Mammary epithelial cell (primary cell): ENCODE results near the gene SRSF12.
"Not testable (repeated sequence)": the region's sequence is repeated elsewhere in the genome, so short reads cannot be mapped to it uniquely, and the experiment has no call there.

Source experiments
- EZH2 ChIP-seq: IDR thresholded peaks from 2 replicates; pipeline ENCODE4 v1.6.1; 2012; ENCODE audit warnings: low read length, inconsistent platforms, borderline replicate concordance
- TF ChIP-seq, protein P1 (sequence below), 2 donors: IDR thresholded peaks in 1 of 2; conservative IDR thresholded peaks in 1 of 2; 2 replicates each; pipeline ENCODE4 v1.5.1; 2011 to 2012; ENCODE audit warnings: inconsistent platforms in 2 of 2, low read length in 2 of 2, mild to moderate bottlenecking in 2 of 2, control low read depth in 1 of 2, low read depth in 1 of 2; ENCODE audit not compliant: insufficient read depth in 1 of 2; ENCODE audit errors: extremely low read depth in 1 of 2

- TF ChIP-seq, protein P1, sequence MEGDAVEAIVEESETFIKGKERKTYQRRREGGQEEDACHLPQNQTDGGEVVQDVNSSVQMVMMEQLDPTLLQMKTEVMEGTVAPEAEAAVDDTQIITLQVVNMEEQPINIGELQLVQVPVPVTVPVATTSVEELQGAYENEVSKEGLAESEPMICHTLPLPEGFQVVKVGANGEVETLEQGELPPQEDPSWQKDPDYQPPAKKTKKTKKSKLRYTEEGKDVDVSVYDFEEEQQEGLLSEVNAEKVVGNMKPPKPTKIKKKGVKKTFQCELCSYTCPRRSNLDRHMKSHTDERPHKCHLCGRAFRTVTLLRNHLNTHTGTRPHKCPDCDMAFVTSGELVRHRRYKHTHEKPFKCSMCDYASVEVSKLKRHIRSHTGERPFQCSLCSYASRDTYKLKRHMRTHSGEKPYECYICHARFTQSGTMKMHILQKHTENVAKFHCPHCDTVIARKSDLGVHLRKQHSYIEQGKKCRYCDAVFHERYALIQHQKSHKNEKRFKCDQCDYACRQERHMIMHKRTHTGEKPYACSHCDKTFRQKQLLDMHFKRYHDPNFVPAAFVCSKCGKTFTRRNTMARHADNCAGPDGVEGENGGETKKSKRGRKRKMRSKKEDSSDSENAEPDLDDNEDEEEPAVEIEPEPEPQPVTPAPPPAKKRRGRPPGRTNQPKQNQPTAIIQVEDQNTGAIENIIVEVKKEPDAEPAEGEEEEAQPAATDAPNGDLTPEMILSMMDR (conservative IDR thresholded peaks at IDR 0.05 in 1 of 2, IDR thresholded peaks at IDR 0.05 in 1 of 2; ENCODE audit: extremely low read depth in 1 of 2, insufficient read depth in 1 of 2, low read depth in 1 of 2, low read length in 2 of 2), result not testable (repeated sequence)
- not testable (repeated sequence) for TF ChIP-seq EZH2
These were observed 10.4 kb upstream of the SRSF12 start for GRCh38 chr6:89128256-89128671.
